HL-60 (cell line): Measurements from ENCODE around the gene CNST.

Experiments used
- DNase-seq, 2 experiments: peaks; one replicate each; pipeline ENCODE4 v3.0.0-alpha.2; 2010 to 2020; ENCODE audit warnings: low read depth in 1 of 2, low spot score in 1 of 2
- H3K27ac ChIP-seq: fragments of 250-450 bp; sonication (Bioruptor Pico); replicated peaks from 2 replicates; pipeline ENCODE4 v1.5.1; 2020; ENCODE audit warnings: mild to moderate bottlenecking, moderate library complexity
- H3K27me3 ChIP-seq: fragments of 250-450 bp; sonication (Bioruptor Pico); 2 replicates; pipeline ENCODE4 v1.5.1; 2021; ENCODE audit warnings: mild to moderate bottlenecking, moderate library complexity; ENCODE audit not compliant: insufficient read depth, poor library complexity, severe bottlenecking
- H3K4me3 ChIP-seq: replicated peaks from 2 replicates; pipeline ENCODE4 v1.5.1; 2011; ENCODE audit warnings: mild to moderate bottlenecking, control low read depth, low read length; ENCODE audit not compliant: insufficient read depth
- CTCF ChIP-seq: IDR thresholded peaks from one replicate; pipeline ENCODE4 v1.5.1; 2011; ENCODE audit warnings: low read length, control low read depth, inconsistent platforms; ENCODE audit not compliant: insufficient read depth
- GABPA ChIP-seq: IDR thresholded peaks from 2 replicates; pipeline ENCODE4 v1.6.1; 2012; ENCODE audit warnings: low read depth
- POLR2AphosphoS5 ChIP-seq: IDR thresholded peaks from 2 replicates; pipeline ENCODE4 v1.6.1; 2012; ENCODE audit warnings: low read depth
- REST ChIP-seq: IDR thresholded peaks from 2 replicates; pipeline ENCODE4 v1.6.1; 2012; ENCODE audit warnings: low read depth; ENCODE audit not compliant: insufficient replicate concordance
- SPI1 ChIP-seq: IDR thresholded peaks from 2 replicates; pipeline ENCODE4 v1.6.1; 2012; ENCODE audit warnings: low read depth, mild to moderate bottlenecking, borderline replicate concordance

The CNST gene

GRCh38 chr1:246705368-246705767 is 139.1 kb downstream of the CNST start:
- no peak for DNase-seq
- TF ChIP-seq REST (no peak), GABPA (no peak)

GRCh38 chr1:246708166-246708565 is 141.9 kb downstream of the CNST start:
- DNase-seq: no peak
- Histone ChIP-seq H3K4me3 (no peak overlapping the region), H3K27ac (peak overlapping the region; percentile 60), H3K27me3 (no peaks in the 10 kb centered on the region)
- TF ChIP-seq GABPA: no peak
- TF ChIP-seq SPI1: no peak
- no peak for TF ChIP-seq REST
- no peak for TF ChIP-seq CTCF
- no peak for TF ChIP-seq POLR2AphosphoS5

More at GRCh38 chr1:246705368-246705767, 139.1 kb downstream of the CNST start:
- Histone ChIP-seq H3K27ac (no peak overlapping the region), H3K27me3 (no peaks in the 10 kb centered on the region), H3K4me3 (no peak overlapping the region)

GRCh38 chr1:246709196-246709595 is 142.9 kb downstream of the CNST start:
- Histone ChIP-seq H3K27me3 (no peaks in the 10 kb centered on the region), H3K4me3 (no peak overlapping the region), H3K27ac (no peak overlapping the region; the same call in 1 of the 2 replicates)
- no peak for DNase-seq
- no peak for TF ChIP-seq POLR2AphosphoS5
- TF ChIP-seq GABPA: no peak
- no peak for TF ChIP-seq SPI1
- TF ChIP-seq REST: no peak
- no peak for TF ChIP-seq CTCF
